GM23248 (cell line): Measurements from ENCODE around the gene SLAMF1. TPM values are rescaled to one million over a fixed set of nuclear protein-coding genes. Genes with fewer than 3 reads are reported as not detected.

Experiments
- DNase-seq: peaks from one replicate; pipeline ENCODE4 v3.0.0-alpha.2; 2015
- H2AFZ ChIP-seq: fragments of 200-600 bp; sonication (generic); 2 replicates; pipeline ENCODE4 v1.6.1; 2016; ENCODE audit warnings: antibody characterized with exemption
- H3F3A ChIP-seq: fragments of 200-600 bp; sonication (generic); 2 replicates; pipeline ENCODE4 v1.6.1; 2016; ENCODE audit warnings: mild to moderate bottlenecking, antibody characterized with exemption, mixed run types; ENCODE audit not compliant: insufficient read depth
- H3K27ac ChIP-seq: fragments of 200-600 bp; sonication (generic); 2 replicates; pipeline ENCODE4 v1.5.1; 2016; ENCODE audit warnings: mild to moderate bottlenecking
- H3K27me3 ChIP-seq: fragments of 200-600 bp; sonication (generic); replicated peaks from 2 replicates; pipeline ENCODE4 v1.6.1; 2016; ENCODE audit warnings: mild to moderate bottlenecking; ENCODE audit not compliant: insufficient read depth
- H3K36me3 ChIP-seq: fragments of 200-600 bp; sonication (generic); 2 replicates; pipeline ENCODE4 v1.6.1; 2016; ENCODE audit warnings: low read depth, mild to moderate bottlenecking
- H3K4me1 ChIP-seq: fragments of 200-600 bp; sonication (generic); 2 replicates; pipeline ENCODE4 v1.6.1; 2016; ENCODE audit warnings: mild to moderate bottlenecking; ENCODE audit not compliant: insufficient read depth
- H3K4me2 ChIP-seq: fragments of 200-600 bp; sonication (generic); one replicate; pipeline ENCODE4 v1.6.1; 2016; ENCODE audit warnings: mild to moderate bottlenecking; ENCODE audit not compliant: unreplicated experiment
- H3K4me3 ChIP-seq: fragments of 200-600 bp; sonication (generic); 2 replicates; pipeline ENCODE4 v1.5.1; 2016; ENCODE audit warnings: mild to moderate bottlenecking
- H3K79me2 ChIP-seq: fragments of 200-600 bp; sonication (generic); 2 replicates; pipeline ENCODE4 v1.6.1; 2016; ENCODE audit warnings: mild to moderate bottlenecking; ENCODE audit not compliant: insufficient read depth
- H3K9ac ChIP-seq: fragments of 200-600 bp; sonication (generic); 2 replicates; pipeline ENCODE4 v1.6.1; 2016; ENCODE audit warnings: mild to moderate bottlenecking
- H3K9me2 ChIP-seq: fragments of 200-600 bp; sonication (generic); 2 replicates; pipeline ENCODE4 v1.6.1; 2016; ENCODE audit warnings: mixed run types, mild to moderate bottlenecking, moderate library complexity; ENCODE audit not compliant: insufficient read depth
- H3K9me3 ChIP-seq: fragments of 200-600 bp; sonication (generic); one replicate; pipeline ENCODE4 v1.6.1; 2017; ENCODE audit warnings: low read depth
- H4K20me1 ChIP-seq: fragments of 200-600 bp; sonication (generic); 2 replicates; pipeline ENCODE4 v1.6.0; 2016; ENCODE audit not compliant: insufficient read depth
- EZH2 ChIP-seq: fragments of 200-600 bp; sonication (generic); IDR thresholded peaks from 2 replicates; pipeline ENCODE4 v1.6.1; 2018; ENCODE audit warnings: antibody characterized with exemption, mild to moderate bottlenecking; ENCODE audit not compliant: insufficient read depth, poor library complexity, severe bottlenecking
- EZH2phosphoT487 ChIP-seq: fragments of 200-600 bp; sonication (generic); IDR thresholded peaks from 2 replicates; pipeline ENCODE4 v1.6.1; 2018; ENCODE audit warnings: antibody characterized with exemption, moderate library complexity, mild to moderate bottlenecking, low read depth; ENCODE audit not compliant: insufficient read depth
- WGBS, 2 experiments: methylation state at CpG; one replicate each; pipeline ENCODE4 v1.1.6; 2015 to 2017; ENCODE audit warnings: low lambda C conversion rate in 2 of 2, low coverage in 1 of 2; ENCODE audit errors: missing lambda C conversion rate in 2 of 2; 5-methylcytosine and 5-hydroxymethylcytosine counted together
- in situ Hi-C: fragments of 300-500 bp; cut with MboI; formaldehyde crosslinking; loops from 2 replicates; pipeline ENCODE4 v1.15.0; 2020
- polyA plus RNA-seq: library from polyadenylated mRNA; unstranded; fragments of >200 nt; fragmentation: Nextera tagmentation; extraction: Ambion mirVana; gene quantifications from 2 replicates; pipeline ENCODE4 v1.2.1, GENCODE V29; 2016
- total RNA-seq: library from RNA; depleted of rRNA; stranded (reverse); fragments of >200 nt; shearing (Covaris generic); gene quantifications from 2 replicates; pipeline ENCODE4 v1.2.3, GENCODE V29; 2014

SLAMF1 gene
- total and polyA plus RNA-seq, 2 experiments from 2014 or later: not detected

DNA sequence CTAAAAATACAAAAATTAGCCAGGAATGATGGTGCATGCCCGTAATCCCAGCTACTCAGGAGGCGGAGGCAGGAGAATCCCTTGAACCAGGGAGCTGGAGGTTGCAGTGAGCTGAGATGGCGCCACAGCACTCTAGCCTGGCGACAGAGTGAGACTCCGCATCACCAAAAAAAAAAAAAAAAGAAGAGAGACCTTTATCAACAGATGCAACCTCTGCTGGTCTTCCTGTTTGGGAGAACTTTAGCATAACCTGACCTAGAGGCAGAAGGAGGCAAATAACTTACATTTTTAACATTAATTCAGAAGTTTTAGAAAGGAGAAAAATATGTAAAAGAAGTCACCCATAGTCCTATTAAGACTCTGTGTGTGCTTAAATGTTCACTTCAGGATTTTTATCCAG lies 32.4 kb downstream of the SLAMF1 start:
- in situ Hi-C loops: no loop called here
- Histone ChIP-seq H3K36me3 (no peaks in the 10 kb centered on the region), H4K20me1 (no peaks in the 10 kb centered on the region), H3K9me2 (no peaks in the 10 kb centered on the region), H2AFZ (no peak overlapping the region), H3K9ac (no peak overlapping the region), H3K79me2 (no peaks in the 10 kb centered on the region), H3K9me3 (no peaks in the 10 kb centered on the region), H3F3A (no peaks in the 10 kb centered on the region), H3K27ac (no peak overlapping the region), H3K4me1 (no peaks in the 10 kb centered on the region), H3K4me2 (no peak overlapping the region), H3K4me3 (no peak overlapping the region), H3K27me3 (peaks cover 40% of the 10 kb centered on the region)
- WGBS, 2 experiments: 27 to 43% methylated on average over 5 of the region's 5 CpGs
- DNase-seq: no peak
- TF ChIP-seq EZH2phosphoT487 (no peak), EZH2 (no peak)

DNA sequence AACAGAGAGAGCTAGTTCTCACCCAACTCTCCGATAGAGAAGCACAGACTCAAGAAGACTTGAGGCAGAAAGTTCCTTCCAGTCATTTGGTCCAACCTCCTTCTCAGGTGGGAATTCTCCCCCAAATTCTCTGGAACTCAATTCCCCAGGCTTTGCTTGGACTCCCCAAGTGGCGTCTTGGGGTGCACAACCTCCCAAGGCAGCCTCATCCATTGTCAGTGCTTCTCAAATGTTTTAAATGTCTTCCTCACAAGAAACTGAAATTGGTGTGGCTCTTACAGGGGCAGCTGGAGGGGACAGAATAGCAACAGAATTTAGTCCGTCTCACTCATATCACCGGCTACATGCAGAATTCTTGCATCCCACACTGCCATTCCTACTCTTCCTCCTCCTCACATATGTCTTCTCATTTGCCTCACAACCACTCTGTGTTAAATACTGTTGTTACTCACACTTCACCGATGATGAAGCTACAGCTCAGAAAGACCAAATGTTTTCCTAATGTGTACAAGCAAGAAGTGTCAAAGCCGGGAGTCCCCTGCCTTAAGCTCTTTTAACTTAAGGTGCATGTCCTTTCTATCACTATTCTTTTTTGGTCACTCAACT lies 34.1 kb downstream of the SLAMF1 start:
- H3K27ac ChIP-seq: no peak overlapping the region
- H2AFZ ChIP-seq: no peak overlapping the region
- TF ChIP-seq EZH2 (no peak), EZH2phosphoT487 (no peak)
- peaks cover 47% of the 10 kb centered on the region for H3K27me3 ChIP-seq
- H3K4me3 ChIP-seq: no peak overlapping the region
- H3K4me2 ChIP-seq: no peak overlapping the region
- no peaks in the 10 kb centered on the region for H3F3A ChIP-seq
- in situ Hi-C loops: no loop called here
- H3K4me1 ChIP-seq: no peaks in the 10 kb centered on the region
- no peaks in the 10 kb centered on the region for H3K79me2 ChIP-seq
- no peak overlapping the region for H3K9ac ChIP-seq
- DNase-seq: no peak
- no peaks in the 10 kb centered on the region for H3K9me2 ChIP-seq
- no peaks in the 10 kb centered on the region for H3K36me3 ChIP-seq
- no peaks in the 10 kb centered on the region for H4K20me1 ChIP-seq
- no peaks in the 10 kb centered on the region for H3K9me3 ChIP-seq
- 37 to 38% methylated on average over 6 of the region's 6 CpGs for WGBS, 2 experiments

DNA sequence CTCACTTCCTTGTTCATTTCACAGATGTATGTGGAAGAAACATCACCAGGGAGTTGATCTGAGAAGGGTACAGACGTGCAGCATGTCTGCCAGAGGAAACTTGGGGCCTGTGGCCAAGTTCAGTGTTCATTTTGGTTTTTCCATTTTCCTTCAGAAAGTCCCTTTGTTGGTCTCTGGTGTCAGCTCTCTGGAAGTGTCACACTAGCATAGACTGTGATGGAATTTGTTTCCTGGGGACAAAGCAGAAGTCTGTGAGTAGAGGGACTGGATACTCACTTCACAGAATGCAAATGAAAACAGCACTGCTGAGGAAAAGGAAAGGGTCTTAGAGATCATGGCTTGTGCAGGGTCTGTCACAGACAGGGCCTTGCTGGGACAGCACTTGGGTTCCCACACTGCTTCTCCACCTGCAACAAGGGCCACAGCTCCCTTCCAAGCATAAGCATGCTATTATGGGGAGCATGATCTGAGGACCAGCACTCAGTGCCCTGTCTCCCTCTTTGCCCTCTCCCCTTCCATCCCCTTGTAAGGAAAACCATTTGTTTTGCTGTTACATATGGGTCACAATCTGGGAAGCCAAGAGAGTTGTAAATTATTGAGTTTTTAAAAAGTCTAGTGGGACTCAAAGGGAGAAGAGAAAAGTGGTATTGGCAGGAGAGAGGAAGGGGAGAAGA lies 36.1 kb downstream of the SLAMF1 start:
- Histone ChIP-seq H3K79me2 (no peaks in the 10 kb centered on the region), H3K4me2 (no peak overlapping the region), H3K9ac (no peak overlapping the region), H2AFZ (no peak overlapping the region), H3F3A (no peaks in the 10 kb centered on the region), H3K36me3 (no peaks in the 10 kb centered on the region), H3K27me3 (peaks cover 47% of the 10 kb centered on the region), H3K9me2 (no peaks in the 10 kb centered on the region), H3K4me1 (no peaks in the 10 kb centered on the region), H4K20me1 (no peaks in the 10 kb centered on the region), H3K27ac (no peak overlapping the region), H3K9me3 (no peaks in the 10 kb centered on the region), H3K4me3 (no peak overlapping the region)
- TF ChIP-seq EZH2 (no peak), EZH2phosphoT487 (no peak)
- in situ Hi-C loops: no loop called here
- 0% methylated on average over 1 of the region's 1 CpG for WGBS, 2 experiments
- DNase-seq: no peak

DNA sequence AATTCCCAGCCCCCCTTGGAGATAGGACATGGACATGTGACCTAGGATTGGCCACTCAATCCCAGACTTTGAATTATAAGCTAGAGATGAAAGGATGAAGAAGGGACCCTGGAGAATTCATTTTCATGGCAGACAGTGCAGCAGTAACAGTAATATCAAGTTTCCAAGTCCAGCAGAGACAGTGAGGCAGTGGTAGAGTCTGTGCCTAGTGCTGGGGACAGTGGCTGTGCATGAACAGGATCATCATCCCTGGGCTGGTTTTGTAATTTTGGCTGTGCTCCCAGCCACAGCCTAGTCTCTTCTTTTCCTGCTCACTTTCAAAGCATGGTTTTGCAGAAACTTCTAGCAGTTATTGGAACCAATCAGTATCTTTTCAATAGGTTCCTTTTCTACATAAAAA lies 37.9 kb downstream of the SLAMF1 start:
- H3K4me2 ChIP-seq: no peak overlapping the region
- H4K20me1 ChIP-seq: no peaks in the 10 kb centered on the region
- no peak overlapping the region for H3K27ac ChIP-seq
- DNase-seq: no peak
- TF ChIP-seq EZH2 (no peak), EZH2phosphoT487 (no peak)
- no peaks in the 10 kb centered on the region for H3K9me2 ChIP-seq
- no peak overlapping the region for H3K9ac ChIP-seq
- no peaks in the 10 kb centered on the region for H3K4me1 ChIP-seq
- no peaks in the 10 kb centered on the region for H3K79me2 ChIP-seq
- in situ Hi-C loops: loop anchor here (10.0 kb wide), 1 partner anchor 174 kb away; no protein-coding TSS in a partner anchor
- peaks cover 39% of the 10 kb centered on the region; the same call in 1 of the 2 replicates for H3K27me3 ChIP-seq
- H3K36me3 ChIP-seq: no peaks in the 10 kb centered on the region
- no peaks in the 10 kb centered on the region for H3K9me3 ChIP-seq
- no peak overlapping the region for H3K4me3 ChIP-seq
- H3F3A ChIP-seq: no peaks in the 10 kb centered on the region
- no peak overlapping the region for H2AFZ ChIP-seq
